ENCODE data around the gene FAM168B. TPM values are rescaled to one million over a fixed set of nuclear protein-coding genes. Genes with fewer than 3 reads are reported as not detected.

The FAM168B gene
- total and polyA plus RNA-seq, 2 of the 13 experiments (the other 11 are each of a cell fraction or from before 2014, with no cell fraction given), result 64.5 to 113 TPM

- DNase-seq (ENCODE audit: low spot score) (no peak), ATAC-seq (no peak), FAIRE-seq (no peak)
- H4K20me1 ChIP-seq (ENCODE audit: insufficient read depth, low read length), result no peaks in the 10 kb centered on the region
- no peak overlapping the region for H2AFZ ChIP-seq (ENCODE audit: low read length)
- CTCF ChIA-PET (ENCODE audit: low intra/inter-chr PET ratio, low total read pairs), result no interaction called here
- no peaks in the 10 kb centered on the region for H3K9me3 ChIP-seq (ENCODE audit: low read length)
- no peak overlapping the region for H3K9ac ChIP-seq (ENCODE audit: insufficient read depth, low read depth, low read length)
- H3K79me2 ChIP-seq (ENCODE audit: insufficient read depth, low read length), result no peaks in the 10 kb centered on the region
- in situ Hi-C loops (cut with HindIII; ENCODE audit: extremely low pct_ligation_motif_present, low pct_unique_long_range_greater_than_20kb) (no loop called here), intact Hi-C loops (cut with micrococcal nuclease; ENCODE audit: unreplicated experiment) (no loop called here)
- POLR2A ChIA-PET, result no interaction called here
- no peak overlapping the region for H3K4me3 ChIP-seq (replicated peaks in 1 of 3; ENCODE audit: insufficient read depth in 1 of 3, low read depth in 2 of 3, low read length in 3 of 3)
- BruUV-seq (replicated peaks), result no TSS peak
- 19% methylated on average over 2 of the region's 4 CpGs for WGBS (ENCODE audit: low lambda C conversion rate)
- H3K27ac ChIP-seq (ENCODE audit: extremely low read length, insufficient read depth, low read length), result no peak overlapping the region
- H3K4me1 ChIP-seq (ENCODE audit: insufficient read depth, low read length), result 0 out of 2 replicates have a peak, but pooled peaks cover 5% of the 10 kb centered on the region
- no peak for TF ChIP-seq MATR3 (CRISPR knock-in tag; IDR thresholded peaks at IDR 0.05)
- no peak for TF ChIP-seq ZNF136 (CRISPR knock-in tag; IDR thresholded peaks at IDR 0.05; ENCODE audit: low read depth)
- TF ChIP-seq ZNF569 (CRISPR knock-in tag; IDR thresholded peaks at IDR 0.05; ENCODE audit: borderline replicate concordance), result no peak
- no peak for TF ChIP-seq ZNF317 (CRISPR knock-in tag; IDR thresholded peaks at IDR 0.05)
- TF ChIP-seq ZNF256 (CRISPR knock-in tag; conservative IDR thresholded peaks at IDR 0.05), result no peak
- H3K27me3 ChIP-seq (ENCODE audit: control insufficient read depth in 1 of 2, insufficient read depth in 2 of 2, low read length in 2 of 2), result peaks cover 17 to 67% of the 10 kb centered on the region in 2 experiments; a peak in 4 of 5 replicates
- no peak overlapping the region for H3K4me2 ChIP-seq (ENCODE audit: low read depth, low read length)
- no peaks in the 10 kb centered on the region for H3K36me3 ChIP-seq (replicated peaks in 1 of 2; ENCODE audit: control insufficient read depth in 1 of 2, insufficient read depth in 2 of 2, low read length in 2 of 2)
Observed at GRCh38 chr2:131032393-131032836, 60.8 kb downstream of the FAM168B start.

DNA sequence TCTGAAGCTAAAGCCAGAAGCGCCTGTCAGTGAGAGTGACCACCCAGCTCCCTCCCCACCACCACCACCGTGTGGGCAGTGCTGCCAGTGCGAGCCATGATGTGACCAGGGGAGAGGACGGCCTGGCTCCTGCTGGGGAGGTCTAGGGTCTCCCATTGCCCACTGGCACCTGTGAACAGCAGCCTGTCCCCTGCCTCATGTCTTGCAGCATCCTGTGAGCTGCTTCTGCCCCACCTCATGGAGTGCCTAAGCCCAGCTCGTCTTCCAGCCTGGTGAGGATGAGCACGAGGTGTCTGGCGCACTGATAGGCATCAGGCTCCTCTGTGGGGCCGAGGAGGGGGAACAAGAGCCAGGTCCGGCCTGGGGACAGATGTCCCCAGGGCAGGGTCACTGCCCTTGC lies 61.4 kb downstream of the FAM168B start:
- Histone ChIP-seq H3K9me3 (ENCODE audit: low read length) (no peaks in the 10 kb centered on the region), H4K20me1 (ENCODE audit: insufficient read depth, low read length) (no peaks in the 10 kb centered on the region), H3K4me1 (ENCODE audit: insufficient read depth, low read length) (0 out of 2 replicates have a peak, but pooled peaks cover 5% of the 10 kb centered on the region), H3K27me3 (ENCODE audit: control insufficient read depth in 1 of 2, insufficient read depth in 2 of 2, low read length in 2 of 2) (peaks cover 17 to 64% of the 10 kb centered on the region in 2 experiments; a peak in 4 of 5 replicates), H3K4me2 (ENCODE audit: low read depth, low read length) (no peak overlapping the region), H3K79me2 (ENCODE audit: insufficient read depth, low read length) (no peaks in the 10 kb centered on the region), H3K9ac (ENCODE audit: insufficient read depth, low read depth, low read length) (no peak overlapping the region), H3K4me3 (replicated peaks in 1 of 3; ENCODE audit: insufficient read depth in 1 of 3, low read depth in 2 of 3, low read length in 3 of 3) (no peak overlapping the region), H3K36me3 (replicated peaks in 1 of 2; ENCODE audit: control insufficient read depth in 1 of 2, insufficient read depth in 2 of 2, low read length in 2 of 2) (no peaks in the 10 kb centered on the region), H2AFZ (ENCODE audit: low read length) (no peak overlapping the region), H3K27ac (ENCODE audit: extremely low read length, insufficient read depth, low read length) (no peak overlapping the region)
- no peak for DNase-seq (ENCODE audit: low spot score)
- 0% methylated on average over 3 of the region's 9 CpGs for WGBS (ENCODE audit: low lambda C conversion rate)
- intact Hi-C loops (cut with micrococcal nuclease; ENCODE audit: unreplicated experiment), result no loop called here
- ATAC-seq, result no peak
- in situ Hi-C loops (cut with HindIII; ENCODE audit: extremely low pct_ligation_motif_present, low pct_unique_long_range_greater_than_20kb), result no loop called here
- no TSS peak for BruUV-seq (replicated peaks)
- POLR2A ChIA-PET, result no interaction called here
- FAIRE-seq, result no peak
- TF ChIP-seq ZFP91 (CRISPR knock-in tag; IDR thresholded peaks at IDR 0.05; ENCODE audit: borderline replicate concordance) (0 out of 2 replicates have a peak, but pooled peaks have one; percentile 23), MEIS2 (CRISPR knock-in tag; IDR thresholded peaks at IDR 0.05) (no peak), KAT7 (CRISPR knock-in tag; IDR thresholded peaks at IDR 0.05; ENCODE audit: borderline replicate concordance) (no peak)
- CTCF ChIA-PET (ENCODE audit: low intra/inter-chr PET ratio, low total read pairs), result no interaction called here

Measured in HepG2 (cell line).